Endometrium (tissue), 2 donors: ENCODE results near the gene ANAPC10.
"Not testable (repeated sequence)": the region's sequence is repeated elsewhere in the genome, so short reads cannot be mapped to it uniquely, and the experiment has no call there.

Source experiments
- FAIRE-seq: peaks from 2 replicates; lab custom pipeline; 2012; peaks lifted over from hg19 to GRCh38; lab: Jason Lieb, UNC
- donor health status: control.
- donor health status: control.

Gene ANAPC10

GRCh38 chr4:145069361-145069760, 28.6 kb downstream of the ANAPC10 start:
- no peak for FAIRE-seq

- no peak for FAIRE-seq
Observed at GRCh38 chr4:145066063-145066501, 31.9 kb downstream of the ANAPC10 start.

- peak; percentile 96 for FAIRE-seq
Observed at GRCh38 chr4:145061318-145061920, 36.6 kb downstream of the ANAPC10 start.

GRCh38 chr4:145058256-145058655, 39.7 kb downstream of the ANAPC10 start:
- FAIRE-seq = no peak

- FAIRE-seq = no peak
Observed at GRCh38 chr4:145056325-145057130, 41.5 kb downstream of the ANAPC10 start.

GRCh38 chr4:145055533-145056257, 42.3 kb downstream of the ANAPC10 start:
- FAIRE-seq = no peak

- no peak for FAIRE-seq
Observed at GRCh38 chr4:145049241-145049640, 48.8 kb downstream of the ANAPC10 start.

GRCh38 chr4:145048817-145049216, 49.2 kb downstream of the ANAPC10 start:
- FAIRE-seq = no peak

- no peak for FAIRE-seq
Observed at GRCh38 chr4:145047151-145047550, 50.8 kb downstream of the ANAPC10 start.

- FAIRE-seq = no peak
Observed at GRCh38 chr4:145045180-145045579, 52.8 kb downstream of the ANAPC10 start.

- FAIRE-seq = no peak
Observed at GRCh38 chr4:145044341-145044740, 53.7 kb downstream of the ANAPC10 start.

GRCh38 chr4:145043306-145043705, 54.7 kb downstream of the ANAPC10 start:
- FAIRE-seq = no peak

- FAIRE-seq = peak; percentile 90
Observed at GRCh38 chr4:145042601-145043285, 55.3 kb downstream of the ANAPC10 start.

GRCh38 chr4:145041378-145041777, 56.6 kb downstream of the ANAPC10 start:
- no peak for FAIRE-seq

- no peak for FAIRE-seq
Observed at GRCh38 chr4:145035494-145036136, 62.4 kb downstream of the ANAPC10 start.

GRCh38 chr4:145034727-145035211, 63.2 kb downstream of the ANAPC10 start:
- FAIRE-seq = no peak

- no peak for FAIRE-seq
Observed at GRCh38 chr4:145019346-145019745, 78.7 kb downstream of the ANAPC10 start.

- FAIRE-seq = no peak
Observed at GRCh38 chr4:145014365-145014764, 83.6 kb downstream of the ANAPC10 start.

GRCh38 chr4:145012841-145013240, 85.2 kb downstream of the ANAPC10 start:
- no peak for FAIRE-seq

GRCh38 chr4:145011636-145012035, 86.4 kb downstream of the ANAPC10 start:
- no peak for FAIRE-seq

- FAIRE-seq = not testable (repeated sequence)
Observed at GRCh38 chr4:145010315-145010714, 87.7 kb downstream of the ANAPC10 start.

GRCh38 chr4:145003675-145004074, 94.3 kb downstream of the ANAPC10 start:
- no peak for FAIRE-seq
